Limb (tissue), 2 donors: ENCODE results near the gene CCDC68.

Experiments
- DNase-seq, 2 donors: peaks; one replicate each; pipeline ENCODE4 v3.0.0-alpha.2; 2016; ENCODE audit errors: extremely low spot score in 2 of 2

The CCDC68 gene

DNA sequence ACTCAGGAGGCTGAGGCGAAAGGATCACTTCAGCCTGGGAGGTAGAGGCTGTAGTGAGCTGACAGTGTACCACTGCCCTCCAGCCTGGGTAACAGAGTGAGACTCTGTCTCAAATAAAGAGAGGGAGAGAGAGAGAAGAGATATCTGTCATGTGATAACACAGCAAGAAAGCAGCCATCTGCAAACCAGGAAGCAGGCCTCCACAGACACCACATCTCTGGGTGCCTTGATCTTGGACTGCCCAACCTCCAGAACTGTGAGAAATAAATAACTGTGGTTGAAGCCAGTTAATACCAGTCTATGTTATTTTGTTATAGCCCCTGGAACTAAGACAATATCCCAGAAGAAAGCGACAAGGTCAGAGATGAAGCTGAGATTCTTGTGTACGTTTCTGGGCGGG is 2.6 kb upstream of the CCDC68 start:
- no peak for DNase-seq

DNA sequence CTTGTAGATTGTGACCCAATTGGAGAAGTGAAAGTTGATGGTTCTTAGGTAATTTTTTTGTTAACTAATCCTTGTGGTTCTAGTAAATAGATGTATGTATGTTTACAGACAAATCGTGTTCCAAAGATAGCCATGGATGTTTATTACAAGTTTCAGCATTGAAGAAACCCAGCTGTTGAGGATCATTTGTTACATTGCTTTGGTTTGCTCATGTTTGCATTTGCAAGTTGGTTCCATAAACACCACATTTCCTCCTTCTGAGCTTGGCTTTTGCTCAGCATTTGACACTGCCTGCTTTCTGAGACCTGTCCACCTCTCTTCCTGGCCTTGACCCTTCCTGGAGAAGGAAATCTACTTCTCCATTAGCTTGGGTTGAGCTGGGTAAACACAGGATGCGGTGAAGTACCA is 1.8 kb upstream of the CCDC68 start:
- DNase-seq: no peak

DNA sequence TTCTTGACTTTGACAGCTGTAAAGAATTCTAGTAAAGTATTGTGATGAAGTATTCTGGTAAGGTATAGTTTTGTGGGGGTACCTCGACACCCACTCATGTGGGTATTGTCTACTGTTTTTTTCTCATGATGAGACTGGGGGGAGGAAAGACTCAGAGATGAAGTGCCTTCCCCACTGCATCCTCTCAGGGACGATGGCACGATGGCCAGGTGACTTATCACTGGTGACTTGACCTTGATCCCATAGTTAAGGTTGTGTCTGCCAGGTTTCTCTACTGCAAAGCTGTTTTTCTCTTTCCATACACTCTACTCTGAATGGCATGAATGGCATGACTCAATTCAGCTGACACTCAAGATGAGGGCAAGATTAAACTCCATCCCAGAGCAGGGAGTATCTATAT is 936 bp upstream of the CCDC68 start:
- no peak for DNase-seq

DNA sequence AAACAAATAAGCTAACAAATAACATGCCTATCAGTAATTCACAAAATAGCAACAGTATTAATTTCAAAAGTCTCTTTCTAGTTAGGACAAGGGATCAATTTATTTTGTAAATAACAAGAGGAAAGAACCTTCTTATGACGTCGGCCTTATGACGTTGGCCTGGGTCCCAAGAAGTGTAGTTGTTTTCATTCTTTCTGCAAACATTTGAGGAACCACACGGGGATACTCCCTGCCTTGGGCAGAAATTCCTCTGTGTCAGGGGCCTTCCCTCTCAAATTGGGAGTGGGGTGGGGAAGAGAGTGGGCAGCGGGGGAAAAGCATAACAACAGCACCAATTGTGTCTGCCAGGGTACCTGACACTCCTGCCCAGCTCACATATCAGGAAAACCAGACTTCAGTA is 1.3 kb downstream of the CCDC68 start:
- no peak for DNase-seq

DNA sequence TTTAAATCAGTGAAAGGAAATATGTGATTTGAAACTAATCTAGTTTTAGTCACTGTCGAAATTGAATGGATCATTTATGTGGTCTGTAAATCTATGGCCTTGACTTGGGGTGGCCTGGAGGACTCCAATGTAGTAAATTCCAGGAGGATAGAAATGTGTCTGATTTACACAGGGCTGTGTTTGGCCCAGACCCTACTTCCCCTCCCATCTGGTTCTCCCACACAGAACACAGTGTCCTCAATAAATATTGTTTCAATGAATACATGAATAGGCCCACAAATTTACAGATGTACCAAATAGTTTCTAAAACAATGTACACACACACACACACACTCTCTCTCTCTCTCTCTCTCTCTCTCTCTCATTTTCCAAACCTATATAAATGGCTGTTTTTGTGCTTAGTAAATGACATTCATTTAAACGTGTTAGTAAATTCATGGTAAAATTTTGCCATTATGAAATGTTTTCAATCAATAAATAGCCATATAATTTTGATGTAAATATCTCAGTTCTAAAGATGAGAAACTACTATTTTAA is 1.9 kb downstream of the CCDC68 start:
- no peak for DNase-seq

DNA sequence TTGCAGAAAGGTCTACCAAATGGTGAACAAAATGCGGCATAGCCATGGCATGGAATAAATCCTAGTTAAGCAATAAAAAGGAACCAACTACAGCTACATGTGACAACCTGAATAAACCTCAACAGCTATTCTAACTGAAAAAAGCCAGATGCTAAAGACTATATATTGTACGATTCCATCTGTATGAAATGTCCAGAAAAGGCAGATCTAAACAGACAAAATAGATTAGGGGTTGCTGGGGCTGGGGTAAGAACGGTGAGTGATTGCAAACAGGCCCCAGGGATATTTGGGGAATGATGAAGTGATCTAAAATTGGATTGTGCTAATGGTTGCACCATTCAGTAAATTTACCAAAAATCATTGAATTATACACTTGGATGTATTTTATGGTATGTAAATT is 2.8 kb downstream of the CCDC68 start:
- no peak for DNase-seq

DNA sequence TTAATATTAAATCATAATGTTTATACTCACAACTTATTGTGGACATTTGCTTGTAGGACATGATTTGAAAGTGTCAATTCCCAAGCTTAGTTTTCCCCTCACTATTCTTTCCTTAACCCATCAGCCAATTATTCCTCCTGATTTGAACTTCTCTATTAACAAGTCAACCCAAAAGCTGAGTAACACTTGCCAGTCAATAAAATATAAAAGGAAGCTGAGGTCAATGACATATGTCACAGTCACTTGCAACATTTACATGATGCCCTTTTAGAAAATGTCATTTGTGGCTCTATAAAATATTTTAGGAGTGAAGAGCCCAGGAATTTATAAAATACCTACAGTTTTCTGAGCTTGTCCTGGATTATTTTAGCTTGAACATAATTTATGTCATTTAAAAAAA is 7.2 kb downstream of the CCDC68 start:
- no peak for DNase-seq

DNA sequence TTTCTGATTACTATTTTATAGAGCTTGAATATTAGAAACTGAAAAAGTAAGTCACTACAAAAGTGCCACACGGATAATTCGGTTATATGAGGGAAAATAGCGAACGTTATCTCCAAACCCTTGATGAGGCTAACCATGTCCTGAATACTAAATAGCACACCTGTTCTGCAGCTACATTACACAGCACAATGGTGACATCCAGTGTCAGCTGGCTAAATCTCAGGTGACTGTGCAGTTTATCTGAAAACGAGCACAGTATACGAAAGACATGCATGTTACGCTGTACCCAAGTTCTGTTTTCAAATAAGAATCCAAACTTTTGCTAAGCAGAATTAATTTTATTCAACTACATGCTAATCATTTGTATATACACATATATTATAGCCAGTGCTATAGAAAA is 9.0 kb downstream of the CCDC68 start:
- DNase-seq: no peak

DNA sequence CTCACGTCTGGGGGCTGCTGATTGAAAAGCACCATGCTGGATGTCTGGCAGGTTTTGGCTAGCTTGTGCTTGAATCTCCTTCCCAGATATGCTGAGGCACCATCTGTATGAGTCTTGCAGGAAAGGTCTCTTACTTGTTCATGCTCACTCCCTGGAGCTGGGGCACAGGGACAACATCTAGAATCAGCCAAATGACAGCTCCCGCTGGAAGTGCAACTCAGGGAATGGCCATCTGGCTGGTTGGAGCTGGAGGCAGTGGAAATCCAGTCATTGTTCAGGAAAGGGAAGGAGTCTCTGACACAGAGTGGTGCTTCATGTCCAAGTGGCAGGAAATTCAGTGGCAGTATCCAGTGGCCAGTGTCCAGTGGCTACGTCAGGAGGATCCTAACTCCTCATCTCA is 9.7 kb downstream of the CCDC68 start:
- DNase-seq: no peak

DNA sequence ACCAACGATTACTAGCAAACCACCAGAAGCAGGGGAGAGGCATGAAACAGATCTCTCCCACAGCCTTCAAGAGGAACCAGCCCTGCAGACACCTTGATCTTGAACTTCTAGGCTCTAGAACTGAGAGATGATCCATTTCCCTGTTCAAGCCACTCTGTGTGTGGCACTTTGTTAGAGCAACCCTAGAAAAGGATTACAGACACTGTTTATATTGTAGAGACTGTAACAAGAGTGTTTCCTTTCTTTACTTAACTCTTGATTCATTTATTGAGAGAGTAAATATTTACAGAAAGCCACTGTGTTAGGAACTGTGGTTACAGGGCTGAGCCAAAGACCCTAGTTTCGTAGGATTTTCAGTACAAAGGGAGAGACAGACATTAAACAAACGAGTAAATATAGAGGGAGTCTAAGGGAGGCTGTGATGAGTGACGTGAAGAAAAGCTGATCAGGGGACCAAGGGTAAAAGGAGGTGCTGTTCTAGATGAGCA is 10.9 kb downstream of the CCDC68 start:
- DNase-seq: no peak

DNA sequence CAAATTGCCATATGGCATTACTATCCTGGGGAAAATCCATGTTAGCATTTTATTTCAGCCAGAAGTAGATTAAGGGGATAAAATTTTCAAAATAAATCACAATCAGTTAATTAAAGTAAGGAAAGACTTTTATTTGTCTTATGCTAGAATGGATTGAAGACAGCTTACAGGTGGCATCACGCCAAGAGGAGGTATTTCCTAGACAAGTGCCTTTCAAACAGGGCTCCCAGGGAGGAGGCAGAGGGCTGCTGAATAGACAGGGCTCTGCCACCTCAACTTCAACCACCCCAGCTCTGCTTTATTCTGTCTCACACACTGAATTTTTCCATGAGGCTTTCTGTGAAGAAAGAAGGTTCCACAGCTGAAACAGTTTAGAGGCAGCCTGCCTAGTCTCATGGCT is 12.2 kb downstream of the CCDC68 start:
- no peak for DNase-seq

DNA sequence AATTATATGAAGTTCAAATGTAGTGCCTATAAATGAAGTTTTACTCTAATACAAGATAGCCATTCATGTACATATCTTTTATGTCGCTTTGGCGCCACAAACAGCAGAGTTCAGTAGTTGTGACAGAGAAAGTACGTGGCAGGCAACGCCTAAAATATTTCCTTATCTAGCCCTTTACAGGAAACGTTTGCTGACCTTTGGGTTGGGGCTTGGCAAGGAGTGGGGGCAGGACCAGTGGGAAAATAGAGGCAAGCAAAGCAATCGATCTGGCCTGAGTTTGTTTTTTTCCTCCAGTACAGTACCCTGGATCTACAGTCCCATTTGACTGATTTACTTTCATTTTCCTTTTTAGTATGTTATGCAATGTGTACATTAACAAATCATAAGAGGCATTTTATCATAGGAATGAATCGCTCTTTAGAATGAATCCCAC is 13.1 kb downstream of the CCDC68 start:
- no peak for DNase-seq

DNA sequence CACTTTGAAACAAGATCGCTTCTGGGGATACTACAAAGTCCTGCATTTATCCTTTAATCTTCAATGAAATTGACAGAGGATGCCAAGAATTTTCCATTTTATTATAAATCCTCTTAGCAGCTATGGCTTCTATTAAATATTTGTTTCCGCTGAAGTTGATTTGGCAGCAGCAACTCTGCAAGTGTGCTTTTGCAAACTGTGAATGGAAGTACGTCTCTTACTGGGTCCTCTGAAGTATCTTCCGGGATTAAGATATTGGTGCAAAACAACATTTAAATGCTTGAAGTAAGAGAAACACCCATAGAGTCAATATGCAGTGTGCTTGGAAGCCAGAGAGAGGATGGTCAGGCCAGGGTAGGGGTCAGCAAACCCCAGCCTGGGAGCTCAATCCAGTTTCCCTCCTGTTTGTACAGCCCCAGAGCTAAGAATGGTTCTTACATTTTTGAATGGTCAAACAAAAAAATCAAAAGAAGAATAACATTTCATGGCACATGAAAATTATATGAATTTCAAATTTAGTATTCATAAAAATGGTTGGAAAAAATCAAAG is 13.6 kb downstream of the CCDC68 start:
- no peak for DNase-seq

DNA sequence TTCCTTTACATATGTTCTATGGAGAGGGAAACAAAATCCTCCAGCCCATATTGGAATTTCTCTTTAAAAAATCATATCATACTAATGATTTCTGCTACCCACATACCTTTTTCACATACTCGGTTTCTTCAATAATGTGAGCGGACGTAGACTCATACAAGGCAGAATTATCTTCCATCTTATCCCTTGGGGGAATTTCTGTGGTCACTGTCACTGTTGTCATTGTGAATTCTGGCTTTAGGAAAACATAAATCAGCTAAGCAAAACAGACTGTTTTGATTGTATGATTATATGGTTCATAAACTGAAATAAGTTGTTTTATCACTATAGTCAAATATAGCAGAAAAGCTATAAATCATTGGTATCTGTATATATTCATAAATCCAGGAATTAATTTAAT is 16.7 kb downstream of the CCDC68 start:
- DNase-seq: no peak

DNA sequence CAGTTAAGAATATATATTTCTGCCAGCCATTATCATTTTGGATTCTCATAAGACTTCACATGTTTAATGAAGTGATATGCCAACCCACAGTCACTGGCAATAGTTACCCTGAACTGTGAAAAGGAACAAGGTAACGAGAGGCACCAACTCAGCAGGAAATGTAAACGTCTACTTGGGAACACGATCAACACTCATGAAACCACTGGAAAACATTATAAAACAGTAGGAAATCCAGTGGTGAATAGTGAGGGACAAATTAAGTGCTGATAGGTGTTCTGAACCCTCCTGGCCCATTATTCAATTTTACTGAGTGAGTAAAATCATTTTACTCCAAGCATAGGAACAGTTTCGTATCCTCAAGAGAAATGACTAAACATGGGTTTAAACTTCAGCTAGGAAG is 17.1 kb downstream of the CCDC68 start:
- DNase-seq: no peak

DNA sequence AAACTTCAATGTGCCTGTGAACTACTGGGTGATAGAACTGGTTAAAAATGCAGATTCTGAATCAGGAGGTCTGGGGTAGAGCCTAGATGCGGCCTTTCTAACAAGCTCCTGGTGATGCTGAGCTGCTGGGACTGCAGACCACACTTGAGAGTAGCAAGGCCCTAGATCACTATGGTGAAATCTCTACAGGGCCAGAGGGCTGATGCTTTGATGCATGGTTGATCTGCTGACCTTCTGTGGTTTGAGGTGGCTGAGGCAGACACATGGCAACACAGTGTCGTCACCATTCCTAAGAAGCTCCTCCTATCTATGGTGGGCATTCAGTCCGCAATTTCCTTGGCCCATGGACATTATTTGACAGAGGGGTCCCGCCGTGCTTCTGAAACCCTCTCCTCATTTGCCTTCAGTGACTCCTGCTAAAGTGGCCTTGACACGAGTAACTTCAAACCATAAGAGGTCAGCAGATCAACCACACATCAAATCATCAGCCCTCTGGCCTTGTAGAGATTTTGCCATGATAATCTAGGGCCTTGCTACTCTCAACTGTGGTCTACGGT is 19.8 kb downstream of the CCDC68 start:
- no peak for DNase-seq

DNA sequence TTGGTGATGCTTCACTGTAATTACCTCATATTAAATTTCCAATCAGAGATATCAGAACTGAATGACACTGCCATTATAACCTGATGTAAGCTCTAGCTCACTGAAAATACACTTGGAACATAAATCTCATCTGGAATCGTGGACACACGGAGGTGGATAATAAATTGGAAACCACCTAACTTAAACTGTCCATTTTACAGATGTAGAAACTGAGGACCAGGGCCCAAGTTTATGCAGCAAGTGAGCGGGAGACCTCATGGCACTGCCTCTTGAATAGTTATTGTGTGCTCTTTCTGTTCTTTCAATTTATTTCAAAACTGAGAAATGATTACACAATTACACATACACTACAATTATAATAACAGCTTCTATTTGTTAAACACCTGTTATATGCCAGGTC is 20.8 kb downstream of the CCDC68 start:
- no peak for DNase-seq

DNA sequence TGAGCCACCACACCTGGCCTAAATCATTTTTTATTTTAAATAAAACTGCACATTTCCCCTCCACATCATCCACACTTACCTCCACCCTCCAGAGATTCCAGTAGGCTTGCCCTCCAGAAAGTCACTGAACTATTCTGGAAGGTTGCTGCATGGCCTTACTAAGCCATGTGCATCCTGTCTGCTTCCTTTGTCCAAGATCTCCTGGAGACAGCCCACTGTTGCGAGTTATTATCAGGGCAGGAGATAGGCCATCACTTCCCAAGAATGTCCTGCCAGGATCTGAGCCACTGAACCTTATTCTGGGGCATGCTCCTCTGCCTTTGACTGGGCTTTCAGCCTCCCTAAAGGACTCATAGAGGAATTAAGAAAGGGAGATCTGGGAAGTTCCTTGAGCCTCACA is 26.8 kb downstream of the CCDC68 start:
- no peak for DNase-seq

DNA sequence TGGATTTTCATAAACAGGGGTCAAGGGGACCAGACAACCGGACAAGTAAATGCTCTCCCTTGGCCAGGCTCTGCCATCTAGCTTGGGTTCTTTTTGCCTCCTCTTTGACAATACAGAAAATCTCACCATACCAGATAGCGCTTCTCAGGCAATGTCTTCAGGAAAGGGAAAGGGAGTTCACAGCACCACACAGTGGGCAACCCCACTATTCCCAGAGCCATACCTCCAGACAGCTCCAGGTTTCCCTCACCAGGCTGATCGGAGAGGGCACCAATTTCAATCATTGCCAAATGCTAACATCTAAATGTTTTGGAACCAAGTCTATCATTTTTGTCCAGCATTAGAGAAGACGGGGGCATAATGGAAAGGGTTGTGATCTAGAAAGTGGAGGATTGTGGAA is 28.1 kb downstream of the CCDC68 start:
- DNase-seq: no peak

DNA sequence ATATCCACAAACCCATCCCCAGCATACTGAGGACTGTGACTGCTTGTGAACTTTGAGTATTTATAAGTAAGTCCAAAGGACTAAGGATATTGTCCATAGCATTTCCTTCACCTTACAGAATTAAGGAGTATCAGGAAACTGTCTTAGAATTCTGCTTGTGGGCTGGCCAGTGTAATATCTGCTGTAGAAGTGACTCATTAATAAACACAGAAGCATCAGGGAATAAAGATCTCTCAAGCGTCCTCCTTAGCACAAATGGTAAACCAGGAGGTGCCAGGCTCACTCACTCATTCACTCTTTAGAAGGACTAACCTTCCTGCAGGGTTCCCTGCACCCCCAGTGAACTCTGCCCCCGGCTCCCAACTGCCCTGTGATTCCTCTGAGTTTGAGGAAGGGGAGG is 31.0 kb downstream of the CCDC68 start:
- no peak for DNase-seq

DNA sequence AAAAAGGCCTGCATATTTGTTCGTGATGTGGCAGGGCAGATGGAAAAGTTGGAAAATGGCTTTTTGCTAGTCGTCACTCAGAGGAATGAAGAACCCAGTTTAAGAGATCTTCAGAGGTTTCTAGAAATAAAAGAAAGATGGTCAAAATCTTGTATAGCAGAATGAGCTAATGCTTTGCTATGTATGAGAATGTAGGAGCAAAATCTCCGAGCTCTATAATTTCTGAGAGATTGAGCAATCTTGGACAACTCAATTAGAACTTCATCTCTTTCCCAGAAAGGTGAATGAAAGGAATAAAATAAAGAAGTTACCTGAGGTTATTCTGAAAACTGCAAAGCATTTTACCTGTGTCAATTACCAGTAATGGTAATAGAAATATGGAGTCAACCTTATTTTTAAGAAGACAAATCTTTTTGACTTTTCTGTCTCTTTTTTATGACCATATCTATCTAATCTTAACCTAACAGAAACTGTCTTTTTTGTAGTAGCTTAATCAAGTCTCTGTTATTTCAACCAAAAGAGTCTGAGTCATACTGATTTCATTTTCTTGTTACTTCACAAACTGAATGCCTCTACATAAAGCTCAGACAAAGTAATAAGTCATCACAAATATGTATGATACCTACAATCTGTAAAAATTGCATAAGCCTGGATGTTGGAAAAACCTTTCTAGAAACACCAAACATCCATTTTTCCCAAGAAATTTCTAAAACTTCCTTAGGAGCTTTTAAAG is 32.5 kb downstream of the CCDC68 start:
- DNase-seq: no peak

DNA sequence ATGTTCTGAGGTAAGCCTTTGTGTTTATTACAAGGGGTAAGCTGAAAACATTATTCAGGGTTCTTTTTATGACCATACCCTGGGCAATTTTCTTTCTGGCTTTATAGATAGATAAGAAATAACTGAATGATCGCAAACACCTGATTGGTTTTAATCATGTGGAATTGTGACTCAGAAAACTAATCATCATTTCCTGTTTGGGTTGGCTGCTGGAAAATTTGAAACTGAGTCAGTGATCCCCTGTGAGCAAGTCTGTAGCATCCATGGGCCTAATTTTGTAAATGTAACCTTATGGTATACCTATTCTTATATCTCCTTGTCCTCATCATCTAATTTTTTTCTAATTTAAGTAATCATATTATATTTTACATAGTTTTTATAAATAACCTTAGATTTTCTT is 34.3 kb downstream of the CCDC68 start:
- no peak for DNase-seq
